ENCODE results near the gene CDYL2. TPM values are rescaled to one million over a fixed set of nuclear protein-coding genes. Genes with fewer than 3 reads are reported as not detected.
A peak's percentile ranks its signal among the peaks of the same experiment; 100 is the strongest.

Gene CDYL2, protein sequence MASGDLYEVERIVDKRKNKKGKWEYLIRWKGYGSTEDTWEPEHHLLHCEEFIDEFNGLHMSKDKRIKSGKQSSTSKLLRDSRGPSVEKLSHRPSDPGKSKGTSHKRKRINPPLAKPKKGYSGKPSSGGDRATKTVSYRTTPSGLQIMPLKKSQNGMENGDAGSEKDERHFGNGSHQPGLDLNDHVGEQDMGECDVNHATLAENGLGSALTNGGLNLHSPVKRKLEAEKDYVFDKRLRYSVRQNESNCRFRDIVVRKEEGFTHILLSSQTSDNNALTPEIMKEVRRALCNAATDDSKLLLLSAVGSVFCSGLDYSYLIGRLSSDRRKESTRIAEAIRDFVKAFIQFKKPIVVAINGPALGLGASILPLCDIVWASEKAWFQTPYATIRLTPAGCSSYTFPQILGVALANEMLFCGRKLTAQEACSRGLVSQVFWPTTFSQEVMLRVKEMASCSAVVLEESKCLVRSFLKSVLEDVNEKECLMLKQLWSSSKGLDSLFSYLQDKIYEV
- 1 to 10 TPM; 7.4 to 9.7 TPM for total RNA-seq

DNA sequence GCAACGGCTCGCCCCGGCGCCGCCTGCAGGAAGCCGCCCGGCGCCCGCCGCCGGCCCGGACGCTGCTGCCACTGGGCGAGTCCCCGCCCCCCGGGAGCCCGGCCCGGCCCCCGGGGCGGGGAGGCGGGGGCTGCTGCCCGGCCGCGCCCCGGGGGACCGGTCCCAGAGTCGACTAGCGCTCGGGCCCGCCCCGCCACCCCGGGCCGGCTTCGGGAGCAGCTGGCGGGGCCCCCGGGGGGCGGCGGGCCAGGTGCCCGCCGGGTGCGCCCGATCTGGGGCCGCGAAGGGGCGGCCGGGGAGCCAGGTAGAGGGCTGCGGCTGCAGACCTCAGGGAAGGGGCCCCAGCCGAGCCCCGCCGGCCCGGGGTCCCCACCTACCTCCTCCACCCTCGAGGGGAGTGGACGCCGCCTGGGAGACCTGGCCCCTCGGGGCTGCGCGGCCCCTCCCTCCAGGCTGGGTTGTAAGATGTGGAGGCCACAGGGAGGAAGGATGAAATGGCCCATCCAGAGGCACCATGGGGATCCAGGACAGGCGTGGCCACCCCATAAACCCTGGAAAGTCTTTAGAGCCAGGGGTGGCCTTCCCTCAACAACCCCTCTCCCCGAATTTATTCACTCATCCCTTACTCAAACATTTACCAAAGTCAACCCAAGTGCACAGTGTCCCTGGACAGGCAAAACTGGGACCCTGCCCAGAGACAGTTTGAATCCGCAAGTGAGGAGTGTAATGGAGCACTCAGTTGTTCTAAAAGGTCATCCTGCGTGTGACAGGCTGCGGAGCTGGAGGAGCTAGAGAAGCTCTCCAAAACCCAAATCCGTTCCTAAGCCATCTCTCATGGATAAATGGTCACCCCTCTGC is at the start of gene CDYL2:
CDYL2 (minus strand) TSS at position 73 of the 858 bp plus-strand sequence. CDS start 425 bp downstream, outside the sequence.
- peak within 1 kb of the TSS; percentile 90 for H3K4me3 Mint-ChIP-seq
- H3K9me3 Mint-ChIP-seq, result peaks cover 2% of the 10 kb centered on the region
- peak within 1 kb of the TSS; percentile 79 for H3K27ac Mint-ChIP-seq
- peak; percentile 64 for DNase-seq
- no peaks in the 10 kb centered on the region for H3K36me3 Mint-ChIP-seq
- peaks cover 14% of the 10 kb centered on the region for H3K27me3 Mint-ChIP-seq
- peaks cover 22% of the 10 kb centered on the region for H3K4me1 Mint-ChIP-seq

DNA sequence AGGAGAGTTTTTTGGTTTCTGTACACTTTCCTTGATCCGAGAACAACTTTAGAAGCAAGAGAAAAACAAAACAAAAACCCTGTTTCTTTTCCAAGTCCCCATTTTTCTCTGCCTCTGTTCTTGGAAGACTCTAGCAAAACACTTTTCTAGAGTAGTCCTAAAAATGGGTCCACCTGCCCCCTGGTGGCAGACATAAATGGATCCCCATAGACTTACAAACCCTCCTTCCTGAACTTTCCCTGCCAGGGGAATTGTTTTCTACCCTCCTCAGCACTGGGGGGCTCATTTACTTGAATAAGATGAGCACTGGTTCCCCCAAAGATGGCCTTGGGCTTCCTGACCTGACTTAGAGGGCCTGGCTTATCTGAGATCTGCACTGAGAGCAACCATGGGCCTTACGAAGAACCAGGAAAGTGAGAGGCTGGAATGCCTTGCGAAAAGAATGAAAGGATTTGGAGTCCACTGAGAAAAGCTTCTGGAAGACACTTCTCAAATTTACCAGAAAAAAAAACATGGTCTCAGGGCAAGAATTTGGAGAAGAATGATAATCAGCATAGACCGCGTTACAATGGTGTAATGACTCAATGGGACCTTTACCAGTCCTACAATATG is 48.0 kb upstream of the CDYL2 start:
- DNase-seq, result peak; percentile 4
- Mint-ChIP-seq H3K4me1 (no peaks in the 10 kb centered on the region), H3K27me3 (peaks cover 13% of the 10 kb centered on the region), H3K36me3 (no peaks in the 10 kb centered on the region), H3K9me3 (no peaks in the 10 kb centered on the region), H3K27ac (no peak overlapping the region), H3K4me3 (no peak overlapping the region)

DNA sequence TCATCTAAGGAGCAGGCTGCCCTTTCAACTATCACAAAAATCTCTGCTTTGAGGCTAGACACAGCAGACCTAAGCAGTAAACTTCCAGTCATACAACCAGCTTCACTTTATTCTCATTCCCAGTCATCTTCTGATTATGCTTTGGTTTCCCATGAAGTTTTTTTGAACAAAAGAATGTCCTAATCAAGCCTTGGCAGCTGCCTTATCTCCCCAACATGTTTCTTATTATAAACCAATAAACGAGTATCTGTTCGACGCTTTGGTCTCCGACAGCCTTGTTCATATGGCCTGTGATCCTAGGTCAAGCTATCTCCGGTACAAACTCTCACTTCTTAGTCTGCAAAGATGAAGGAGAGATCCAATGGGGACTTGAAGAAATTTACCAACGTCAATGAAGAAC is 47.4 kb upstream of the CDYL2 start:
- Mint-ChIP-seq H3K27ac (no peak overlapping the region), H3K27me3 (peaks cover 12% of the 10 kb centered on the region), H3K36me3 (no peaks in the 10 kb centered on the region), H3K9me3 (no peaks in the 10 kb centered on the region), H3K4me3 (no peak overlapping the region), H3K4me1 (no peaks in the 10 kb centered on the region)
- no peak for DNase-seq

DNA sequence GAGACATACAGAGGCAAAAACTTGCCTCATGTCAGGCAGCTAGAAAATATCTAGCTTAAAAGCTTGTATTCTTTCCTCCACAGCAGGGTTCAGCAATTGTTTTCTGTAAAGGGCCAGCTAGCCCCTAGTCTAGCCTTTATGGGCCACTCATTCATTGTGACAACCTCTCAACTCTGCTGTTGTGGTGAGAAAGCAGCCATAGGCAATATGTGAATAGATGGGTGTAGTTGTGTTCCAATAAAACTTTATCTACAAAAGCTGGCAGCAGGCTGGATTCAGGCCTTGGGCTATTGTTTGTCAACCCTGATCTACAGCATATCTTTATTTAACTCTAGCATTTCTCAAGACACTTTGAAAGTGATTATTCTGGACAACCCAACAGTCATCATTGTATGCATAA is 46.4 kb upstream of the CDYL2 start:
- no peak for DNase-seq
- no peaks in the 10 kb centered on the region for H3K4me1 Mint-ChIP-seq
- H3K4me3 Mint-ChIP-seq, result no peak overlapping the region
- peaks cover 12% of the 10 kb centered on the region for H3K27me3 Mint-ChIP-seq
- no peaks in the 10 kb centered on the region for H3K36me3 Mint-ChIP-seq
- H3K27ac Mint-ChIP-seq, result no peak overlapping the region
- H3K9me3 Mint-ChIP-seq, result no peaks in the 10 kb centered on the region

DNA sequence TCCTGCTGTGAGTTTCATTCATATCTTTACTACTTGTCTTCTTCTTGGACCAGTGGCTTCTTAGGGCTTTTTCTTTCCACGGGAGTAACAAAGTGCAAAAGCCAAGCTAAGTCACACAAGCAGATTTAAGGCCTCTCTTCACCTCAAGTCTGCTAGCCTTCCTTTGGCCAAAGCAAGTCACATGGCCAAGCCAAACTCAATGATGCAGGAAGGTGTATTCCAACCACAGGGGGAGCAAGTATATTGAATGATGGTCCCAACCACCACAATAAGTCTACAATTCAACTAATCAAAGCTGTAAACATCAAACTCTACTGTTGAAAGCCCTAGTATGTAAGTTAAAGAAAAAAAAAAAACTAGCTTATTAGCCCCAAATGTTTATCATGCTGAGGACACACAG is 44.5 kb upstream of the CDYL2 start:
- no peak for DNase-seq
- no peak overlapping the region for H3K27ac Mint-ChIP-seq
- no peaks in the 10 kb centered on the region for H3K36me3 Mint-ChIP-seq
- no peaks in the 10 kb centered on the region for H3K4me1 Mint-ChIP-seq
- H3K27me3 Mint-ChIP-seq, result peaks cover 8% of the 10 kb centered on the region
- H3K4me3 Mint-ChIP-seq, result no peak overlapping the region
- peaks cover 6% of the 10 kb centered on the region for H3K9me3 Mint-ChIP-seq

DNA sequence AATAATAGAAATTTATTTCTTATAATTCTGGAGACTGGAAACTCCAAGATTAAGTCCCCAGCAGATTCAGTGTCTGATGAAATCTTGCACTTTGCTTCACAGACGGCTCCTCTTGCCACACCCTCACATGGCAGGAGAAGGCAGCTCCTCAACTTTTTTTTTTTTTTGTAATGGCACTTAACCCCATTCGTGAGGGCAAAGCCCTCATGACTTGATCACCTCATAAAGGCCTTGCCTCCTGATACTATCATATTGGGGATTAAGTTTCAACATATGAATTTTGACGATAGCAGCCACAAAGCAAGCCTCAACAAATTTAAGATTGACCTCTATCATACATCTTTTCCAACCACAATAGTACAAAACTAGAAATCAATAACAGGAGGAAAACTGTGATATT is 42.3 kb upstream of the CDYL2 start:
- no peak for DNase-seq
- peaks cover 1% of the 10 kb centered on the region for H3K36me3 Mint-ChIP-seq
- H3K4me1 Mint-ChIP-seq, result no peaks in the 10 kb centered on the region
- peaks cover 11% of the 10 kb centered on the region for H3K9me3 Mint-ChIP-seq
- no peak overlapping the region for H3K27ac Mint-ChIP-seq
- H3K4me3 Mint-ChIP-seq, result no peak overlapping the region
- H3K27me3 Mint-ChIP-seq, result peaks cover 17% of the 10 kb centered on the region

DNA sequence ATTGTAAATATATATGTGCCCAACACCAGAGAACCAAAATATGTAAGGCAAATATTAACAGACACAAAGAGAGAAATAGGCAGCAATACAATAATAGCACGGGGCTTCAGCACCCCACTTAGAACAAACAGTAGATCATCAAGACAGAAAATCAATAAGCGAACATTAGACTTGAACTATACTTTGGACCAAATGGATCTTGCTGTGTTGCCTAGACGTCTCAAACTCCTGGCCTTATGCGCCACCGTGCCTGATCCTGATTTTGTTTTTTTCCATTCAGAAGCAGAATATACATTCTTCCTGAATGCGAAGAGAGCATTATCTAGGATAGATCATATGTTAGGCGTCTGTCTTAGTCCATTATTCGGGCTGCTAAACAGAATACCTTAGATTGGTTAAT is 41.9 kb upstream of the CDYL2 start:
- Mint-ChIP-seq H3K4me3 (no peak overlapping the region), H3K36me3 (peaks cover 1% of the 10 kb centered on the region), H3K9me3 (peaks cover 15% of the 10 kb centered on the region), H3K27me3 (peaks cover 22% of the 10 kb centered on the region), H3K4me1 (no peaks in the 10 kb centered on the region), H3K27ac (no peak overlapping the region)
- no peak for DNase-seq

DNA sequence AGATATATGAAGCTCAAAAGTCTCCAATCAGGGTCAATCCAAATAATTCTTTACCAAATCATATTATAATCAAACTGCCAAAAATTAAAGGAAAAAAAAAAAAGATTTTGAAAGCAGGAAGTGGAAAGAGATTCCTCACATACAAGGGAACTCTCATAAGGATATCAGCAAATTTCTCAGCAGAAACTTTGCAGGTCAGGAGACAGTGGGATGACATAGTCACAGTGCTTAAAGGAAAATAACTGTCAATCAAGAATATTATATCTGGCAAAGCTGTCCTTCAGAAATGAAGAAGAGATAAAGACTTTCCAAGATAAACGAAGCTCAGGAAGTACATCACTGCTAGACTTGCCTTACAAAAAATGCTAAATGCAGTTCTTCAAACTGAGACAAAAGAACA is 40.0 kb upstream of the CDYL2 start:
- H3K27me3 Mint-ChIP-seq, result peaks cover 39% of the 10 kb centered on the region
- no peak overlapping the region for H3K27ac Mint-ChIP-seq
- DNase-seq, result no peak

DNA sequence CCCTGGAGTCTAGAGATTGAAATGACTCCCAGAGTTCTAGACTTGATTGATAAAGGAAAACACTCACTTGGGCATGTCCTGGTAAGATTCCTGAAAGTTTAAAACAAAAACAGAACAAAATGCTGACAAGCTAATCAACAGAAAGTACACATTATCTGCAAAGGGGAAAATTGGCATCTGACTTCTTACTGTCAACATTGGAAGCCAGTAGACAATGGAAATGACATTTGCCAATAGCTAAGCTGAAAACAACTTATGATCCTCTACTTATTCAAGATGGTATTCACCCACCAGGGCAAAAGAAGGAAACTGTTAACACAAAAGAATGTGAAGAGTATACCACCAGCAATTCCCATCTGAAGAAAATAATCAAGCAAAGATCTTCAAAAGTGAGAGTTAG is 36.8 kb upstream of the CDYL2 start:
- Mint-ChIP-seq H3K4me1 (no peaks in the 10 kb centered on the region), H3K9me3 (peaks cover 19% of the 10 kb centered on the region), H3K27me3 (peaks cover 51% of the 10 kb centered on the region), H3K4me3 (no peak overlapping the region), H3K36me3 (peaks cover 1% of the 10 kb centered on the region), H3K27ac (no peak overlapping the region)
- DNase-seq, result no peak

More for the DNA sequence above, 40.0 kb upstream of the CDYL2 start:
- H3K4me3 Mint-ChIP-seq, result no peak overlapping the region
- peaks cover 19% of the 10 kb centered on the region for H3K9me3 Mint-ChIP-seq
- H3K4me1 Mint-ChIP-seq, result no peaks in the 10 kb centered on the region
- peaks cover 1% of the 10 kb centered on the region for H3K36me3 Mint-ChIP-seq

DNA sequence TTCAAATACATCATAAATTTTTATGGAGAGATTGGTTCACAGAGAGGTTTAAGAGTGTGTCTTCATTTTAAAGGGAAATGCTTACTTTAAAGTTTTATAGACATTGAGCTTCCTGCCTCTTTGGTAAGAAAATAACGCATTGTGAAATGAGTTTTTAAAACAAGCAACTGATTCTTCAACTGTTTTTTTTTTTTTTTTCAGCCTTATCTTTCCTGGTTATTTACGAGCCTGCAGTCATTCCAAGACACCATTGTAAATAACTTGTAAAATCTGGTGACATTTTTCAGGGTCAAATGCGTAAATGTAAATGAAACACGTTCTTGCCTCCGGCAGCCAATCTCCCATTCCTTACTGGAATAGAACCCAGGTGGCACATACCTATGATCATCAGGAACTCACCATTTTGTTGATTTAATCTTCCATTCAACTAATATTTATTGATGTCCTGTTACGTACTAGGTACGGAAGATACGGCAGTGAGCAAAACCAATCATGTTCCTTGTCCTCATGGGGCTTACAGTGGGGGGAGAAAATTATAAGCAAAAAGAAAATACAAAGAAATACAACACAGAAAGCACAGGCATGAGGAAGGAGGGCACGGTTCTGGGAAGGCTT is 33.2 kb upstream of the CDYL2 start:
- Mint-ChIP-seq H3K27me3 (peaks cover 62% of the 10 kb centered on the region), H3K4me3 (no peak overlapping the region), H3K9me3 (peaks cover 9% of the 10 kb centered on the region), H3K36me3 (no peaks in the 10 kb centered on the region), H3K27ac (no peak overlapping the region), H3K4me1 (peaks cover 3% of the 10 kb centered on the region)
- DNase-seq, result no peak

DNA sequence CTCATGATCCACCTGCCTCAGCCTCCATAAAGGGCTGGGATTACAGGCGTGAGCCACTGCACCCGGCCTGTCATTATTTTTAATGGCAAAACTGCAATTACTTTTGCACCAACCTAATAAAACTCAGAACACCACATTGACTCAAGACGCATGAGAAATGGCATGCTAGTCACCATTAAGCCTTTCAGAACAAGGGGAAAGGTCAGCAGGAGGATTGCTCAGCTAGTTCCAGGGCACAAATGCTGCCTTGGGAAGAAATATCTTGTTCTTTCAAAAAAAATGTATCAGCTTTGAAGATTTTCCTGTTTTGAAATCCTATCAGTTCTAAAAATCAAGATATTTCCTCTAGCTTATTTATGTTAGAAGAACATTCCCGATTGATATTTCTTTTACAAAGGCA is 32.4 kb upstream of the CDYL2 start:
- H3K27me3 Mint-ChIP-seq, result peaks cover 54% of the 10 kb centered on the region
- no peak overlapping the region for H3K4me3 Mint-ChIP-seq
- no peak for DNase-seq
- H3K9me3 Mint-ChIP-seq, result peaks cover 9% of the 10 kb centered on the region
- no peak overlapping the region for H3K27ac Mint-ChIP-seq
- H3K4me1 Mint-ChIP-seq, result peaks cover 3% of the 10 kb centered on the region
- H3K36me3 Mint-ChIP-seq, result no peaks in the 10 kb centered on the region

DNA sequence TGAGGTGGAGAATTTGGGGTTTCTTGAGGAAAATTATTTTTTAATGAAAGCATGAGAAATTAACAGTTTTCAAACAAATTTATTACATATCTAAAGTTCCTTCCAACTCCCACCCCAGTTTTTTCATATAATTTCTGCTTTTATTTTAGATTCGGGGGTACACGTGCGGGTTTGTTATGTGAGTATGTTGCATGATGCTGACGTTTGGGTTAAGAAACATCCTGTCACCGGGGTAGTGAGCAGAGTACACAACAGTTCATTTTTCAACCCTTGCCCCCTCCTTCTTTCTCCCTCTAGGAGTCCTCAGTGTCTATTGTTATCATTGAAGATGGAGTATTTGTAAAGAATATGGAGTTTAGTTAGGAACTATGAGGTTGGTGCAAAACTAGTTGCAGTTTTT is 31.8 kb upstream of the CDYL2 start:
- no peak overlapping the region for H3K4me3 Mint-ChIP-seq
- H3K27ac Mint-ChIP-seq, result no peak overlapping the region
- H3K27me3 Mint-ChIP-seq, result peaks cover 48% of the 10 kb centered on the region
- peaks cover 3% of the 10 kb centered on the region for H3K4me1 Mint-ChIP-seq
- H3K36me3 Mint-ChIP-seq, result no peaks in the 10 kb centered on the region
- no peak for DNase-seq
- peaks cover 4% of the 10 kb centered on the region for H3K9me3 Mint-ChIP-seq

DNA sequence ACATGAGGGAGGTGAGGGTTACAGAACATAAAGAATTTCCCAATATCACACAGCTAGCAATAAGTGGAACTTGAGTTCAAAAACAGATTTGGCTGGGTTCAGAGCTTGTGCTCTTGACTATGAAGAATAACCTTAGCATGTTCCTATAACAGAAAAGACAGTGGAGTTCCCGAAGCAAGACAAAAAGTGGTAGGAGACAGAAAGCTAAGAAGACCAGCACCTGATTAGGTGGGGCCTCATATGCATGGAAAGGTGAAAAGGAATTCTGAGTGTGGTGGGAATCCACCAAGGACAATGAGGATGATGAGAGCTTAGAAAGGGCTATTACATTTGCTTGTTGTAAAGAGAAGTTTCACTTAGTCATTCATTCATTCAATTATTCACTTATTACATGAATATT is 26.6 kb upstream of the CDYL2 start:
- Mint-ChIP-seq H3K27ac (no peak overlapping the region), H3K27me3 (peaks cover 25% of the 10 kb centered on the region)

DNA sequence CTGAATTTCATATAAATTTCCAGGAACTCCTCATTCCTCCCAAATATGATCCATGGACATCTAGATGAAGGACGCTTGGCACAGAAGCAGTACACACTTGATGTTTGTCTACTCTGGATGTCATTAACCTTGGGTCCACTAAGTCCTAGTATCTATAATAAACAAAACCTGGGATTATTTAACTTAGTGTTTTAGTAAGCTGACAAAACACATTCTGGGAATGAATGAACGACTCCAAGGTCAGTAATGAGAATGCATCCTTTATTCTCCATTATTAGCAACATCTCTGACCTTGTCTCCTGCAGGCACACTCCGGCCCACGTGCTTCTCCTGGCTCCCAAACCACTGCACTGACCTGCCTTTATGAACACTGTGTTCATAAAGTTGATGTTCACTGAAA is 24.1 kb upstream of the CDYL2 start:
- no peak overlapping the region for H3K27ac Mint-ChIP-seq
- no peak overlapping the region for H3K4me3 Mint-ChIP-seq
- H3K4me1 Mint-ChIP-seq, result peaks cover under 1% of the 10 kb centered on the region
- H3K36me3 Mint-ChIP-seq, result no peaks in the 10 kb centered on the region
- no peaks in the 10 kb centered on the region for H3K9me3 Mint-ChIP-seq
- no peak for DNase-seq
- H3K27me3 Mint-ChIP-seq, result peaks cover 13% of the 10 kb centered on the region

More for the DNA sequence above, 26.6 kb upstream of the CDYL2 start:
- Mint-ChIP-seq H3K36me3 (no peaks in the 10 kb centered on the region), H3K4me3 (no peak overlapping the region), H3K9me3 (no peaks in the 10 kb centered on the region), H3K4me1 (peaks cover 3% of the 10 kb centered on the region)
- DNase-seq, result no peak

DNA sequence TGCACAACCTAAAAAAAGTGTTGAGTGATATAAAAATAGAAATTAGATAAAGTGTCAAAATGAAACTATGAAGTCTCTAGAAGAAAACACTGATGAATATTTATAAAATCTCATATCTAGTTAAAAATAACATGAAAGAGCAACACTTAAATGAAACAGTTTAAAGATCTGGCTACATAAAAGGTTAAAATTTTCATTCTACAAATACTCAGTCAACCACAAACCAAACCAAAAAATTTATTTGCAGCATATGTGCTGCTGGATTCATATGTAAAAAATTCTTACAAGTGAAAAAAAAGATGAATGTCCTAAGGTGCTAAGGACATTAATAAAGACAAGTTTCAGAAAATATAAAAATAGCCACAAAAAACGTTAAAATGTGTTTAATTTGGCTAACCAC is 22.6 kb upstream of the CDYL2 start:
- H3K4me1 Mint-ChIP-seq, result no peaks in the 10 kb centered on the region
- peaks cover 10% of the 10 kb centered on the region for H3K27me3 Mint-ChIP-seq
- no peak overlapping the region for H3K27ac Mint-ChIP-seq
- no peaks in the 10 kb centered on the region for H3K9me3 Mint-ChIP-seq
- H3K4me3 Mint-ChIP-seq, result no peak overlapping the region
- DNase-seq, result no peak
- H3K36me3 Mint-ChIP-seq, result no peaks in the 10 kb centered on the region

Data from activated naive CD8-positive, alpha-beta T cell treated with anti-CD3 and anti-CD28 coated beads for 36 hours (primary cell).